SK-MEL-5 (cell line): Measurements from ENCODE around the gene USP43. TPM values are rescaled to one million over a fixed set of nuclear protein-coding genes. Genes with fewer than 3 reads are reported as not detected.
"Not testable (repeated sequence)": the region's sequence is repeated elsewhere in the genome, so short reads cannot be mapped to it uniquely, and the experiment has no call there.

Source experiments
- DNase-seq: peaks from one replicate; pipeline ENCODE4 v3.0.0-alpha.2; 2016; ENCODE audit warnings: low read depth, low spot score
- in situ Hi-C: cut with HindIII; loops from 2 replicates; pipeline ENCODE4 v1.10.0; 2016; ENCODE audit warnings: low sequenced_read_pairs, high pct_unique_total_duplicates, low pct_unique_long_range_greater_than_20kb
- total RNA-seq: library from RNA; depleted of rRNA; stranded (reverse); fragments of >200 nt; shearing (Covaris generic); gene quantifications from 2 replicates; pipeline ENCODE4 v1.2.3, GENCODE V29; 2014

Gene USP43
- total RNA-seq, 1 experiment from 2014 or later = 0.63 TPM

GRCh38 chr17:9648521-9649110, 3.3 kb downstream of the USP43 start:
- no peak for DNase-seq
- in situ Hi-C loops = no loop called here

- DNase-seq = peak; percentile 28
- in situ Hi-C loops = no loop called here
Observed at GRCh38 chr17:9658593-9659211, 13.4 kb downstream of the USP43 start.

- DNase-seq = no peak
- in situ Hi-C loops = no loop called here
Observed at GRCh38 chr17:9661027-9661426, 15.7 kb downstream of the USP43 start.

DNA sequence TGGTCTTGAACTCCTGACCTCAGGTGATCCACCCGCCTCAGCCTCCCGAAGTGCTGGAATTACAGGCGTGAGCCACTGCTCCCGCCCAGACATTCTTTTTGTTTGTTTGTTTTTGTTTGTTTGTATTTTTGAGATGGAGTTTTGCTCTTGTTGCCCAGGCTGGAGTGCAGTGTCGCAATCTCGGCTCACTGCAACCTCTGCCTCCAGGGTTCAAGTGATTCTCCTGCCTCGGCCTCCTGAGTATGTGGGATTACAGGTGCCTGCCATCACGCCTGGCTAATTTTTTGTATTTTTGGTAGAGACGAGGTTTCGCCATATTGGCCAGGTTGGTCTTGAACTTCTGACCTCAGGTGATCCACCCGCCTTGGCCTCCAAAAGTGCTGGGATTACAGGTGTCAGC, 18.2 kb downstream of the USP43 start:
- in situ Hi-C loops, DNase-seq: not testable (repeated sequence)

GRCh38 chr17:9666461-9667050, 21.2 kb downstream of the USP43 start:
- DNase-seq = no peak
- in situ Hi-C loops = no loop called here

- in situ Hi-C loops = no loop called here
- DNase-seq = no peak
Observed at GRCh38 chr17:9668517-9668916, 23.2 kb downstream of the USP43 start.

DNA sequence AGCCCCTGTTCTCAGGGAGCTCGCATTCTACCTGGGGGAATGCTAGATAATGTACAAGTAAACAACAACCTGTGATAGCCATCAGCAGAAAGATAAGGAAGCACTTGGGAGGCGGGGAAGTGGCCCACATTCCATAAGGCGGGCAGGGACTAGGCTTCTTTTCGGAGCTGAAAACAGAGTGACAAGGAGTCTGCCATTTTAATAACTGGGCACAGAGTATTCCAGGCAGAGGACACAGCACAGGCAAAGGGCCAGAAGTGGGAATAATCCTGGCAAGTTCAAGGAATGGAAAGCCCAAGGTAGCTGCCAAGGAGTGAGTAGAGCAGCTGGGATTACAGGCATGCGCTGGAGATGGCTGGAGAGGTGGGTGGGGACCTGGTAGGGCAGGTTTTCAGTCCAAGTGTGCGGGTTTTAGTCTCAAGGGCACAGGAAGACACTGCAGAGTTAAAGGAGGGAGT, 24.3 kb downstream of the USP43 start:
- no peak for DNase-seq
- in situ Hi-C loops = no loop called here

GRCh38 chr17:9670596-9670995, 25.3 kb downstream of the USP43 start:
- peak; percentile 30 for DNase-seq
- in situ Hi-C loops = no loop called here

DNA sequence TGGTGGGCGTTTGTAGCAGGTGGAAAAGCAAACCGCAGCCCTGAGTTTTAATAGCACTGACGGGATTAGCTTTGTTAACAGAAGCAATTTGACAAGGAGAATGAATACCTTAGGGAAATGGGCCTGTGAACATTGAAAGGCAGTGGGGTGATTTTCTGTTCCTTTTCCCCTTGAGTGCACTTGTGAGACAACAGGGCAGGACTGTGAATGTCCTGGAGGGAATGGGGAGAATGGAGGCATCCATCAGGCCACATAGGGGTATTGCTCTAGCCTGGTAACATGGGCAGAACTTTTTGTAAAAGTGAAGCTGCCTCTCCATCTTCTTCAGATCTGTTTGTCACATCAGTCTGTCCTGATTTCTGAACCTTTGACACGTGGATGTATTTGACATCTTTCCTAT, 26.2 kb downstream of the USP43 start:
- in situ Hi-C loops = no loop called here
- DNase-seq = no peak

DNA sequence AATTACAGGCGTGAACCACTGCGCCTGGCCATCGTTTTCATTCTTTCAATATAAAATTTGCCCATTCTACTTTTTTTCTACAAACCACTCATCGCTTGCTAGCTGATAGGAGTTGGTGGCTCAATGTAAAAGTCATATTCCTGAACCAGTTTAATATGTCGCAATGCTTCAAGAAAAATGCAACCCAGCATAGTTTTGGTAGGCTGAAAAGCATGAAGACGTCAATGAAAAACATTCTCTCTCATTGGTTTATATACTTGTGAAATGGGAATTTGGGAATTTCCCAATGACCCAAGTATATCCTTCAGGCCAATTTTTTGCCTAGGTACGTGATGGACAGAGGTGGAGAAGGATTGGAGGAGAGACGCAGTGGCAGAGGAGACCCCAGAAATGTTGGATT, 26.9 kb downstream of the USP43 start:
- in situ Hi-C loops = no loop called here
- DNase-seq = no peak

- no peak for DNase-seq
- in situ Hi-C loops = no loop called here
Observed at GRCh38 chr17:9672691-9673090, 27.4 kb downstream of the USP43 start.

DNA sequence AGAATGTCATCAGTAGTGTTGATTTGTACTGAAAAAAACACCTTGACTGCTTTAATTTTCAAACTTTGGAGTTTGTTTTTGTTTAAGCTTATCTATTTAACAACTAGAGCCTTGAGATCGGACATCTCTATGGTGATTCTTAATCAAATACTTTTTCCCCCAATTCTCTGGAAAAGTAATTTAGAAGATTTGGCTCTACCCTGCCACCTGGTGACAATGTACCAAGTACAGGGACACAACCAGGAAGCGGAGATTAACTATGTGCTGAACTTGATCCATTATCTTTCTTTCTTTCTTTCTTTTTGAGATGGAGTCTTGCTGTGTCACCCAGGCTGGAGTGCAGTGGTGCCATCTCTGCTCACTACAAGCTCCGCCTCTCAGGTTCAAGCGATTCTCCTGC, 30.8 kb downstream of the USP43 start:
- in situ Hi-C loops = no loop called here
- DNase-seq = peak; percentile 44

- in situ Hi-C loops = no loop called here
- no peak for DNase-seq
Observed at GRCh38 chr17:9676820-9677310, 31.5 kb downstream of the USP43 start.

DNA sequence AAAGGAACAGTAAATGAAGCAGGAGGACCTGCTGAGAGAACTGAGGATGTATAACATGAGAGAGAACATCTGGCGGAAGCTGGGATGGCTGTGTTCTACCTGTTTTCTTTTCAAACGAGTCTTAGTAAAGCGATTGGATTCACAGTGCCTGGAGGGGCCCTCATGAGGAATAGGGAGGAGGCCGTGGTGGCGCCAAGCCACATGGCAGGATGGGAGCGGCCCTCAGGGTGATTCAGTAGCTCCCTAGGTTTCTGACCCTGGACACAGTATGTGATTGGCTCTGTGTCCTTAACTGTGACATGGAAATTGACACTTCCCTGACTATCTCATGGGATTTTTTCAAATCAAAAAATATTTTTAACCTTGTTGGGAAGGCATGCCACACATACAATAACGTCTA, 32.1 kb downstream of the USP43 start:
- DNase-seq = no peak
- in situ Hi-C loops = no loop called here

DNA sequence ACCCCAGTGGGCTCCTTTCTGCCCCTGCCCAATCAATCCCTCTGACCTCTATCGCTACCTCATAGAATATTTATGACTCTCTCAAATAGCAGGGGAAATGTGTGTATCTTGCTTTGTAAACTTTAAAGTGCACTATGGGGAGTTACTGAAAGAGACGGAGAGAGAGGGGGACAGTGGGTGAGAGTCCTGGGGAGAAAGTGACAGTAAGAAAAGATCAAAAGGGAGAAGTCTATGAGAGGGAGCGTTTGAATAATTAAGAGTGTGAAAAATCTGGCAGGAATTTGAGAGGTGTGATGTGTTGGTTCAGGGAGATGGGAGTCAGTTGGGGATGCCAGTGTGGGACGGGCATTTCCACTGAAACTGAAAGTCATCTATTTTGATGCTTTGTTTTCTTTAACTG, 32.6 kb downstream of the USP43 start:
- in situ Hi-C loops = no loop called here
- no peak for DNase-seq

DNA sequence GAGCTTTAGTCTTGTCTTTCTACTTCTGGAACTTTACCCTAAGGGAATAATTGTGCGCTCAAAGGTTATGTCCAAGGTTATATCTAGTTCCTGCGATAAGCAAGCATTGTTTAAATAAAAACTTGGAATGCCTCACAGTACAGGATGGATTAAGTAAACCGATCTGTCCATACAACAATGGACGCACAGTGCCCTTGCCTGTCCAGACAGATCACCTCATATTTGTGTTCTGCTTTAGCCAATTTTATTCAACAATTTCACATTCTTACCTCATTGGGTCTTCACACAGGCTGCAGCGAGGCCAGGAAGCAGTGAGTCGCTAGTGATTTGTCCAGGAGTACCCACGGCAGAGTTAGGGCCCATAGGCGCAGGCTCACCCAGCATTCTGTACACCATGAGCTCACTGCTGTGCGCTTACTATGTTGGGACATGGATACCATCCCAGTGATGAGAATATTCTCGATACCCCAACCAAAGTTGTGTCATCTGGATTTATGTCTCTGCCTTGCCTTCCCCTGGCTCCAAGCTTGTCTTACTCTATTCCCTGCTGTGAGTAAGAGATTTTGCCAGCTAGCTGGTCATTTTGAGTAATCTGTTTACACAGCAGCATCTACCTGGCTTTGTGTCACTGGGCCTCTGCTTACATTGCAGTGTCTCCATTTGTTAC, 39.8 kb downstream of the USP43 start:
- in situ Hi-C loops = no loop called here
- no peak for DNase-seq

- in situ Hi-C loops = no loop called here
- DNase-seq = no peak
Observed at GRCh38 chr17:9693755-9694154, 48.4 kb downstream of the USP43 start.

DNA sequence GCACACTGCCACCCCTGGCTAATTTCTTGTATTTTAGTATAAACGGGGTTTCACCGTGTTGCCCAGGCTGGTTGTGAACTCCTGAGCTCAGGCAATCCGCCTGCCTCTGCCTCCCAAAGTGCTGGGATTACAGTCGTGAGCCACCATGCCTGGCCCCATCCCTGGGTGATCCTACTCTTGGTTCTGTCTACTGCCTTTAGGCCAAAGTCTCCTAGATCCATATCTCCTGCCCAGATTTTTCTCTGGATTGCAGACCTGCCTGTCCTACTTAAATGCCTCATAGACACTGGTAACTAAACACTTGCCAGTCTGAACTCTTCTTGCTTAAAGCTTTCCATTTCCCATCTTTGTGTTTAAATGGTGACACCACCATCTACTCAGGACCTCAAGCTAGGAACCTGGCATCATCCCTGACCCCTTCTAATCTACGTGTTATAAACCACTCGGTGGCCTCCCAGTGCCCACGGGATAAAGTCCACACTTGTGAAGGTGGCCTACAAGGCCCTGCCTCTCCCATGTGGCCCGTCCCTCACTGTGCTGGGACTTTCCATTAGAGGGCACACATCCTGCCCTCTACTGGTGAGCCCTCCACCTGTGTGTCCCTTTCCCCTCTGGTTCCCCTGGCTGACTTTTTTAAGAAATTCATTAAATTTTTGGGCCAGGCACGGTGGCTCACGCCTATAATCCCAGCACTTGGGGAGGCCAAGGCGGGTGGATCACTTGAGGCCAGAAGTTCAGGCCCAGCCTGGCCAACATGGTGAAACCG, 51.1 kb downstream of the USP43 start:
- peak; percentile 13 for DNase-seq
- in situ Hi-C loops = no loop called here
